ENCODE results near the gene BAIAP2. TPM values are rescaled to one million over a fixed set of nuclear protein-coding genes. Genes with fewer than 3 reads are reported as not detected.

Gene BAIAP2
- total RNA-seq, 1 donor from 2014 or later = 27.9 TPM

DNA sequence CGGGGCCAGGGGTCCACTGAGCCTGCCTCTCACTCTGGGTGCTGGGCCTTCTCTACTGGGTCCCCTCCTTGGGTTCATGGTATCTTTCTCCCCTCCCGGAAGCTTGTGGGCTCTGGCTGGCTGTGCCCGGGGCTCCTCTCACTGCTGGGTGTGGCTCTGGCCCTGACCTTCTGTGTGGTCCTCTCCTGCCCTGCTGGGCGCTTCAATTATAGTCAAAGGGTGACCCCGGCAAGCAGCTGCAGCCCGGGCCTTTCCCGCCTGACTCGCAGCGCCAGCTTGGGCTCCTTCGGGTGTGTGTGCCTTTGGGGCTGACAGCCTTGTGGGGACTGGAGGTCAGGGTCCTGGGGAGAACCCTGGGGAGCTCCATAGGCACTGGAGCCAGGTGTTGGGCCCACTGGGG lies 76.1 kb downstream of the BAIAP2 start:
- Histone ChIP-seq H3K27ac (replicated peaks) (no peak overlapping the region), H3K27me3 (ENCODE audit: low read depth) (no peaks in the 10 kb centered on the region), H3K4me1 (peaks cover 11% of the 10 kb centered on the region), H3K36me3 (peaks cover 58% of the 10 kb centered on the region), H3K9me3 (replicated peaks) (no peaks in the 10 kb centered on the region), H3K4me3 (no peak overlapping the region)
- intact Hi-C loops (cut with micrococcal nuclease) = no loop called here
- DNase-seq = no peak
- TF ChIP-seq, protein P1, sequence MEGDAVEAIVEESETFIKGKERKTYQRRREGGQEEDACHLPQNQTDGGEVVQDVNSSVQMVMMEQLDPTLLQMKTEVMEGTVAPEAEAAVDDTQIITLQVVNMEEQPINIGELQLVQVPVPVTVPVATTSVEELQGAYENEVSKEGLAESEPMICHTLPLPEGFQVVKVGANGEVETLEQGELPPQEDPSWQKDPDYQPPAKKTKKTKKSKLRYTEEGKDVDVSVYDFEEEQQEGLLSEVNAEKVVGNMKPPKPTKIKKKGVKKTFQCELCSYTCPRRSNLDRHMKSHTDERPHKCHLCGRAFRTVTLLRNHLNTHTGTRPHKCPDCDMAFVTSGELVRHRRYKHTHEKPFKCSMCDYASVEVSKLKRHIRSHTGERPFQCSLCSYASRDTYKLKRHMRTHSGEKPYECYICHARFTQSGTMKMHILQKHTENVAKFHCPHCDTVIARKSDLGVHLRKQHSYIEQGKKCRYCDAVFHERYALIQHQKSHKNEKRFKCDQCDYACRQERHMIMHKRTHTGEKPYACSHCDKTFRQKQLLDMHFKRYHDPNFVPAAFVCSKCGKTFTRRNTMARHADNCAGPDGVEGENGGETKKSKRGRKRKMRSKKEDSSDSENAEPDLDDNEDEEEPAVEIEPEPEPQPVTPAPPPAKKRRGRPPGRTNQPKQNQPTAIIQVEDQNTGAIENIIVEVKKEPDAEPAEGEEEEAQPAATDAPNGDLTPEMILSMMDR (IDR thresholded peaks at IDR 0.05; ENCODE audit: borderline replicate concordance) = no peak

DNA sequence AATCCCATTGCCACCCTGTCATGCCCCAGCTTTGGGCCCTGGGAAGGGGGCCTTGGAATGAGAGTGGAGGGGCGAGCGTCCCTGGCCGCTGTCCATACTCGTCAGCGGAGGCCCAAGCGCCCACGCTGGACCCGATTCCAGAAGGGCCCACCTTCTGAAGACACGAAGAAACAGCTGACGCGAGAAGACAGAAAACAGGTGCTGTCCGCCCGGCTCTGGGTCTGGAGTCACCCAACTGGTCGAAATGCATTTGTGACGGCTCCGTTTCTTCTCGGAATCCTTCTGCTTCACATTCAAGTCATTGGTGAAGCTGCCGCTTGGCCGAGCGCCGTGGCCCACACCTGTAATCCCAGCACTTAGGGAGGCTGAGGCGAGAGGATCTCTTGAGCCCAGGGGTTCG lies 77.5 kb downstream of the BAIAP2 start:
- no peak overlapping the region for H3K27ac ChIP-seq (replicated peaks)
- peaks cover 50% of the 10 kb centered on the region for H3K36me3 ChIP-seq
- no peaks in the 10 kb centered on the region for H3K27me3 ChIP-seq (ENCODE audit: low read depth)
- TF ChIP-seq, protein P1 (IDR thresholded peaks at IDR 0.05; ENCODE audit: borderline replicate concordance) = no peak
- peaks cover 13% of the 10 kb centered on the region for H3K4me1 ChIP-seq
- DNase-seq = no peak
- no peak overlapping the region for H3K4me3 ChIP-seq
- intact Hi-C loops (cut with micrococcal nuclease) = no loop called here
- no peaks in the 10 kb centered on the region for H3K9me3 ChIP-seq (replicated peaks)

DNA sequence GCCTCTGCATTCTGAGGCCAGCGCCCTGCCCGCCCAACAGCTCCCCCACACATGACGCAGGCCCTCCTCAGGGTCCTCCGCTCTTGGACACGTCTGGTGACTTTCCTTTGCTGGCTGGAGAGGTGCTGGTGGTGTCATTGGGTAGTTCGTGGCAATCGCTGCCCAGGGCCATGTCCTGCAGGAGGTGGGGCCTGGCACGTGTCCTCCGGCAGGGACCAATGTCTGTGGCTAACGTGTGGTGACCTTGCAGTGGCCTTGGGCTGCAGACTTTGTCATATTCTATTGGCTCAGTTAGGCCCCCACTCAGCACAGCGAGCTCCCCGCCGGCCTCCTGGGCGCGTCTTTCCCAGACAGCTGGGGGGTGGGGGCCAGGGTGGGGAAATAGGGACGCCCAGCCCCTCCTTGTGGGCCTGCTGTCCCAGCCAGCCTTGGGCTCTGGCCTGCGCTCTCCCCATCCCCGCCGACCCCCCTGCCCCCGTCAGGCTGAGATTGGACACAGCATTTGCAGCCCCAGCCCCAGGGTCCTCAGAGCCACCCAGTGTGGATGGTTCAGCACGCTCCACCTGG lies 78.3 kb downstream of the BAIAP2 start:
- Histone ChIP-seq H3K9me3 (replicated peaks) (no peaks in the 10 kb centered on the region), H3K27ac (replicated peaks) (no peak overlapping the region), H3K4me1 (peaks cover 13% of the 10 kb centered on the region), H3K27me3 (ENCODE audit: low read depth) (peaks cover 8% of the 10 kb centered on the region), H3K36me3 (peaks cover 42% of the 10 kb centered on the region), H3K4me3 (no peak overlapping the region)
- DNase-seq = no peak
- TF ChIP-seq, protein P1 (IDR thresholded peaks at IDR 0.05; ENCODE audit: borderline replicate concordance) = no peak
- intact Hi-C loops (cut with micrococcal nuclease) = no loop called here

DNA sequence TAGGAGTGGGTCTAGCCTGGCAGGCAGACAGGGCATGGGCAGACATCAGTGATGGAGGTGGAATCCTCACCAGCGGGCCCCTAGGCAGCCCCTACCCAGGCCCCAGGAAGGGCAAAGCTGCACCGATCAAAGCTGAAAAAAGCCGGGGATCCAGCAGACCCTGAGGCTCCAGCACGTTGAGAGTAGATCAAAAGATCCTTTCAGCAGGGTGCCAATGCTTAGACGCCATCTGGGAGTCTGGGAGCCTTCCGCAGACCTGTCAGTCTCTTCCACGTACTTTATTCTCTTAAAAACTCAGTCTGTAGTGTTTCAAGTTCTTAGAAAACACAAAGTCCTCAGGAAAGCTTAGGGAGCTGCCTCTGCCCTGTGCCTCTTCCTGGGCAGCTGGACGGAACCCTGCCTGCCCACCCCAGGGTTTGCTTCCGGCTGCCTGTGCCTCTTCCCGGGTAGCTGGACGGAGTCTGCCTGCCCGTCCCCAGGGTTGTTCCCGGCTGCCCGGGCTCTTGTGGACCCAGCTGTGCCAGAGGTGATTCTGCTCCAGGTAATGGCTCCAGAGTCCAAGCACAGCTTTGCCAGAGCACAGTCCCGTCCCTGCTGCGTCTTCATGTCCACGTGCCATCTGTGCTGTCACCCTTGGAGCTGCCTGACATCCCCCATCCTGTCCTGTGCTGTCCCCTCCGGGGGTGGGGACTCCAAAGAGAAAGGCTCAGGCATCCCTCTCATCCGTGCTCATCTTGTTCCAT lies 79.6 kb downstream of the BAIAP2 start:
- H3K4me1 ChIP-seq = peaks cover 23% of the 10 kb centered on the region
- peaks cover 15% of the 10 kb centered on the region for H3K27me3 ChIP-seq (ENCODE audit: low read depth)
- H3K4me3 ChIP-seq = no peak overlapping the region
- no peak overlapping the region for H3K27ac ChIP-seq (replicated peaks)
- TF ChIP-seq, protein P1 (IDR thresholded peaks at IDR 0.05; ENCODE audit: borderline replicate concordance) = no peak
- DNase-seq = no peak
- intact Hi-C loops (cut with micrococcal nuclease) = no loop called here
- peaks cover 33% of the 10 kb centered on the region for H3K36me3 ChIP-seq
- no peaks in the 10 kb centered on the region for H3K9me3 ChIP-seq (replicated peaks)

DNA sequence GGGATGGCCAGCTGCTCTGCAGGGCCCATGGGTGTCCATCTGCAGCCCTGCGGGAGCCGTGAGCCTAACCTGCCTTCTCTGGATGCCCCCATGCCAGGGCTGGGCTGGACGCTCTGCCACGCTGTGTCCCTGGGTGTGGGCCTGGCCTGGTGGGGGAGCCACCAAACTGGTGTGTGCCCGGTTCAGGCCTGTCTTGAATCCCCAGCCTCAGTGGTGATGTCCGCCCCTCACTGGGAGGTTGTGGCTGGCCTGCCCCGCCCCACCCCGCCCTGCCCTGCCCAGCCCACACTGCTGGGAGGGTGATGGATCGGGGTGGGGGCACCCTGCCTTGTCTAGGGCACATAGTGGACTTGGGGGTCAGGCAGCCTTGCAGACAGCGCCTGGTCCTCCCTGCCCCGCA lies 80.3 kb downstream of the BAIAP2 start:
- Histone ChIP-seq H3K36me3 (peaks cover 26% of the 10 kb centered on the region), H3K27ac (replicated peaks) (no peak overlapping the region)
- intact Hi-C loops (cut with micrococcal nuclease) = no loop called here

More for the DNA sequence above, 80.3 kb downstream of the BAIAP2 start:
- DNase-seq = no peak
- Histone ChIP-seq H3K27me3 (ENCODE audit: low read depth) (peaks cover 20% of the 10 kb centered on the region), H3K4me3 (no peak overlapping the region), H3K4me1 (peaks cover 28% of the 10 kb centered on the region), H3K9me3 (replicated peaks) (no peaks in the 10 kb centered on the region)
- TF ChIP-seq, protein P1 (IDR thresholded peaks at IDR 0.05; ENCODE audit: borderline replicate concordance) = no peak

All from left ventricle myocardium inferior (tissue), 1 donor.